DMS153 treated with DMSO at 0.1 percent for 48 hours (cell line): ENCODE results near the gene ZNF804A.

Experiments used
- DNase-seq: peaks from one replicate; lab custom pipeline; 2025; ENCODE audit not compliant: unreplicated experiment; lab: John Stamatoyannopoulos, UW

ZNF804A gene

DNA sequence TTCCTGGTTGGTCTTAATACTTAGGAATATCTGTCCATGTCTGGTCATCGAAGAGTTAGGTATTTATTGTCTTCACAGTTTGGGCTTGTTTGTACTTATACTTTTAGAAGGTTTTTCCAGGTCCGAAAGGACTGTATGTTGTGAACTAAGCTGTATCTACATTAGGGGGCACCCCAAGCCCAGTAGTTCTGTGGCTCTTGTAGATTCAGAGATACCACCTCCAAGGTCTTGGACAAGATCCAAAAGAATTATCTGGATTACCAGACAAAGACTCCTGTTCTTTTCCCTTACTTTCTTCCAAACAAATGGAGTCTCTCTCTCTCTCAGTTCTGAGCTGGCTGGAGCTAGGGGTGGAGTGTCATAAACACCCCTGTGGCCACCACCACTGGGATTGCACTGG is 328.7 kb downstream of the ZNF804A start:
- no peak for DNase-seq

DNA sequence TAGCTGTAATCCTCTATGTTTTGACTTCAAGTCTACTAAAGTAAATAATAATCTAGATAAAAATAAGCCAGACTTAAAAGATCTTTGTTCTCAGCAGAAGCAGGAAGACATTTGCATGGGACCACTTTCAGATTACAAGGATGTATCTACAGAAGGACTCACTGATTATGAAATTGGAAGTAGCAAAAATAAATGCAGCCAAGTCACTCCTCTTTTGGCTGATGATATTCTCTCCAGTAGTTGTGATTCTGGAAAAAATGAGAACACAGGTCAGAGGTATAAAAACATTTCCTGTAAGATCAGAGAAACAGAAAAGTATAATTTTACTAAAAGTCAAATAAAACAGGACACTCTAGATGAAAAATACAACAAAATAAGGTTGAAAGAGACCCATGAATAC is 338.4 kb downstream of the ZNF804A start:
- no peak for DNase-seq

DNA sequence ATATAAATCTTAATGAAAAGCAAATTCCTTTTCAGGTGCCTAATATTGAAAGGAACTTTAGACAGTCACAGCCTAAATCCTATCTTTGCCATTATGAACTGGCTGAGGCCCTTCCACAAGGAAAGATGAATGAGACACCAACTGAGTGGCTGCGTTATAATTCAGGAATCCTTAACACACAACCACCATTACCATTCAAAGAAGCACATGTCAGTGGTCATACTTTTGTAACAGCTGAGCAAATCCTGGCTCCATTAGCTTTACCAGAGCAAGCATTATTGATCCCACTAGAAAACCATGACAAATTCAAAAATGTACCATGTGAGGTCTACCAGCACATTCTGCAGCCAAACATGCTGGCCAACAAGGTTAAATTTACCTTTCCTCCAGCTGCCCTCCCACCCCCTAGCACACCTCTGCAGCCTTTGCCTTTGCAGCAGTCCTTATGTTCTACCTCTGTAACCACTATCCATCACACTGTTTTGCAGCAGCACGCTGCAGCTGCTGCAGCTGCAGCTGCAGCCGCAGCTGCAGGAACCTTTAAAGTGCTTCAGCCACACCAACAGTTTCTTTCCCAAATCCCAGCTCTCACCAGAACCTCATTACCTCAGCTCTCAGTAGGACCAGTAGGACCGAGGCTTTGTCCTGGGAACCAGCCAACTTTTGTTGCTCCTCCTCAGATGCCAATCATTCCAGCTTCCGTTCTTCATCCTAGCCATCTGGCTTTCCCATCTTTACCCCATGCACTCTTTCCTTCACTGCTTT is 340.1 kb downstream of the ZNF804A start:
- DNase-seq: no peak

DNA sequence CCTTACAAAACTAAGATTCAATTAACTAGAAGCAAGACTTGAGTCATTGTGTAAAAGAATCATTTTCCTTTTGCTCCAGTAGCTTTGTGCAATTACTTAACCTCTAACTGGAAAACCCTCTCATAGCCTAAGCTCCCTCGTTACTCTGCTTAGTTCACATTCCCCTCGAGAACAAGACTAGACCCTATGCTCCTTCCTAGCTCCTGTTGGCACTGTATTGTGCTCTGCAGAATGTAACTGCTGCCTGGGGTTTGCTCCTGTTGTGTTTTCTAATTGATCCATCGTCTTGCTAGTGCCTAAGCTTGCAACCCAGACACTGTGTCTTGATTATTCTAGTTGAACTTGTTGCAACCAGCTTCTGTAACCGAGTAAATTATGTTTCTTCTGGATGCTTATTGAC is 347.0 kb downstream of the ZNF804A start:
- no peak for DNase-seq

DNA sequence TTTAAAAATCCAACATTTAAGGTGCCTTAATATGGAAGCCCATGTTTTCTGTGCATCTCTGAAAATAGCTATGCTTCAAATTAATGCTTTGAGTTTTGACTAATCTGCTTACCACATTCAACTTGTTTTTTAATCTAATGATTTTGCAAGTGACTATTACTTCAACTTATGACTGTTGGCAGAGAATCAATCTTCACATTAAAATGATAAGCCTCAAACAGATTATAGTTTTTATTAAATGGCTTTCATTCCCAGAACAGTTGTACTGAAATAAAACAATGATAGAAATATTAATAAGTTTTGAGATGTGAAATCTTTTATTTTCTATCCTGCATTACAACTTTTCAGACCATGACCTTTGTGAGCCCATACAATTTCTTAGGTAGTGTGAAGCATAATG is 347.5 kb downstream of the ZNF804A start:
- DNase-seq: no peak

DNA sequence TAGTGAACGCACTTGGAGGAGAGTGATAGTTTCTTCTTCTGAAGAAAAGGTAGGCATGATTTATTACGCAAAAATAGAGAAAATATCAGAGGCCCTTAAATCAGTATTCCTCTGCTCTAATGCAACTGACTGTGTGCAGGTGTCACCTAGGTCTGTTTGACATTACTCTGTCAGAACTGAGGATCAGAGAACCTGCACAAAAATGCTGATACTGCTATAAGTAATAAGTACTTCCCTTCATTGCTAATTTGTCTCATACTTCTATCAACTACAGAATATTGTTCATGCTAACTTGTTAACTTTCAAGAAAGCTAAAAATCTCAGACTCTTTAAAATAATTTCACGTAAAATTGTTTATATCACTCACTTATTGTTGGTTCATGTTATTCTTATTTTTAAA is 358.5 kb downstream of the ZNF804A start:
- no peak for DNase-seq

DNA sequence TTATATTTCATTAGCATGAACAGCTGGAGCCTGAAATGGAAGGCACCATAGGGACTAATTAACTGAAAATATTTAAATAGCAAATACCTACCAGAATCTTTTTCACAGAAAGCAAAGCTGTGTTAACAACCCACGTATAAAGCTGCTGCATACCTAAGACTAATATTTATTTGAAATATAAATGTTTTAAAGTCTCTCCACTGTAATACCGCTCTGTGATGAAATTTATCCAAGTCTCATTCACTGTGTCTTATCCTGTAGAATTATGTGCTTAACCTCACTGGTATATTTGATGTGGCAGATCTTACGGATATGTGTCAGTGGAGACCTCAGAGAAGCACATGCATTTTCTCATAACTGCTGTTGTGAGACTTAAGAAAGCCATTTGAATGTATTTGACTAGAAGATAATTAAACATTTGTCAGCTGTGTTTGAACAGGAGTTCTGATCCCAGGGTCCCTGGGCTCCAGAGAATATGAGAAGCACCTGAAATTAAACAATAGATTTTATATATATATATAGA is 373.3 kb downstream of the ZNF804A start:
- no peak for DNase-seq
